NCI-H748 (cell line): ENCODE data around the gene SLC26A11.

Source experiments
- DNase-seq: peaks from one replicate; lab custom pipeline; 2025; ENCODE audit not compliant: unreplicated experiment; lab: John Stamatoyannopoulos, UW

The SLC26A11 gene

DNA sequence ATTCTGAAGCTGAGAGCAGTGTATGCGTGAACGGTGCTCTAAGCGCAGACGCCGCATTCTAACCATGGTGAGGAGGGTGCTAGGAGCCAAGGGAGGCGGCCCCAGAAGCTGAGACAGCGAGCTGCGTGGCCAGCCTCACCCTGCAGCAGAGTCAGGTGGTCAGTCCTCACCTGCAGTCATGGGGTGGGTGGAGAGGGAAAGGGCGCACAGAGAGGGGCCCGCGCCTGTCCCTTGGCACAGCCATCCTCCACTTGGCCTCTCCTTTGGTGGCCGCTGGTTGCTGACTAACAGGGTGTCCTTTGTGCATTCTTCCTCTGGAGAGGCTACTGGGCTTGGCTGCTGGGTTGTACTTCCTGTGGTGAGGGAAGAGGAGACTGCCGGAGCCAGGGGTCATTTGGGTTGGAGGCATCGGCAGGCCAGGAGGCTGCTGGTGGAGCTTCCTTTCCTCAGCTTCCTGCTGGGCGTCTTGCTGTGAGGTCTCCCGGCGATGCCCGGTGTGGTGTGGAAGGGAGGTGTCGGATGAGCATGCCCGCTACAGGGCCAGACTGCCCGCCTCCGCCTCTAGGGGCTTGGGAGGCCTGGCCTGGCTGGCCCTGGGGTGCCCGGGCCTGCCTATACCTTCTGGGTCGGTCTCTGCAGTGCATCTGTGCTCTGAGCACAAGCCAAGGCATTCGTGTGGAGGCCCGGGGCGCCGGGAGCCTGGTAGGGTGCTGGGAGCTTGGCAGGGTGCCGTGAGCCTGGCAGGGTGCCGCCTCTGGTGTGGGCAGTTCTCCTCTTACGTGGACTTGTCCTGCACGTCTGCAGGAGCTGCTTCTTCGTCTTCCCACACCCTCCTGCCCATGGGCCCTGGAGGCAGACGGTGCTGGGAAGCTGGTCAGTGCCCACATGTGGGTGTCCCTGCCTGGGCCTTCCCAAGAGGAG is 57.8 kb downstream of the SLC26A11 start:
- DNase-seq = no peak

DNA sequence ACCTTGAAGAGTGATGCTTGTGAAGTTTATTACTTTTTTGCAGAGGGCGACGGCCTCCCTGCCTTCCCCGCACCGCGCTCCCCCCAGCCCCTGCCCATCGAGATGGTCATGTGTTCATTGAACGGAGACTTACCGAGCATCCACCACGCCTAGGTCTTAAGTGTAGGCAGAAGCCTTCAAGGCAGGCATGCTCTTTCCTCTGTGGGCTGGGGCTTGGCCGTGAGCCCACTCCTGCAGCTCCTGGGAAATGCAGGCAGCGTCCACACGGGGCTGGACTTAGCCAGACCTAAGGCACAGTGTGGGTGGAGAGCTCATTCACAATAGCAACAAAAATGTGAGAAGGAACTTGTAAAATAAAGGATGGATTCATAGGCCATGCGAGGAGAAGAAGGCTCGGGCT is 59.7 kb downstream of the SLC26A11 start:
- no peak for DNase-seq

DNA sequence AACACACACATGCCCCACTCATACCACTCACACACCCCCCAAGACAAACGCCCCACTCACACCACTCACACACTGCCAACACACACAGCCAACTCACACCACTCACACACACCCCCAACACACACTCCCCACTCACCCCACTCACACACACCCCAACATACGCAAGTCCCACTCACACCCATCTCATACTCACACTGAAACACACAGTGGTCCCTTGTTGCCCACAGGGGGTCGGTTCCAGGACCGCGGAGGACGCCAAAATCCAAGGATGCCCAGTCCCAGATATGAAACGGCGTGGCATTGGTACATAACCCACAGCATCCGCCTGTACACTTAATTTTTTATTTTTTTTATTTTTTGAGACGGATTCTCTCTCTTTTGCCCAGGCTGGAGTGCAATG is 61.3 kb downstream of the SLC26A11 start:
- no peak for DNase-seq

DNA sequence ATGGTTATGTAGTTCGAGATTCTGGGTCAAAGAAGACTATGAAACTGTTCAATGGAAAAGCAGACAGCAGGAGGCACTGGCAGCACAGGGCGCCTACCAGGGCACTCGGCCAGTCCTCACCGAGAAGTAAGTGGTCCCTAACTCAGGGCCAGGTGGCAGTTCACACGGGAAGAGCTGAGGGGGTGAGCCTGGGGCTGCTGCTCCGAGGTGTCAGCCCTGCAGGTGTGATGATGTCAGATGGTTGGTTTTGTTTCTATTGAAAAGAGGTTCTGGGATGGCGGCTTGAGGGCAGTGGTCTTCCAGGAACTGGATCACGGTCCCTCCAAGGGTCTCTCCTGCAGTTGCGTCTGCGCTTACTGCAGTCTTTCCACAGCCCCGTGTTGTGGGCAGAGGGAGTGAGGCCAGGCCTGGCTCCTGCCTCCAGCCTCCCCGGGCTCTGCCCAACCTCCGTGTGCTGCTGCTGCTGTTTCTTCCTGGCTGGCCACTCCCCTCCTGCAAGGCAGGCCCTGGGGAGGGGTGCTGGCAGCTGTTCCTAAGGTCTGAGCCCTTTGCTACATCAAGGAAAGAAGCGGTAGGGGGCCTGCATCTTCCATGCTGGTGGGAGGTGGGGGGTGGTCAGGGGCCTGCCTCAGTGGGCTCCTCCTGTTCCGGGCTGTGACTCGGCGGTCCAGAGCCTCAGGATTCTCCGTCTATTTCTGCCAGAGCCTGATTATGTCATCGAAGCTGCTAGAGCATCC is 63.1 kb downstream of the SLC26A11 start:
- DNase-seq = no peak

DNA sequence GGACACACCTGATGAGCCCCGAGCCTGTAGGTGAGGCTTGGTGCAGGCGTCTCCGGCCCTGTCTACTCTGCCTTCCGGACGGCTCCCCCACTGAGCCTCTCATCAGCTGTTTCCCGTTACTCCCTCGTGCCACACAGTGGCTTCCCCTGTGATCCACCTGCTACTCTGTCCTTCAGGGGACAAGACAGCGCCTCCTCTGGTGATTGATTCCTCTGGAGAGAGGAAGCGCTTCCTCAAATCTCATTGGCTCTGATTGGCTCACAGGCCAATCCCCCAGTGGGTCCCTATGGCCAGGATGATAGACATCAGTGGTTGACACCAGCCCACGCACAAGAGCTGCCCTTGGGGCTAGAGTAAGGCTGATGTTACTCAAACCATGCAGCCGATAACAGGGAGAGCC is 64.4 kb downstream of the SLC26A11 start:
- no peak for DNase-seq

- no peak for DNase-seq
Measured at GRCh38 chr17:80285237-80285920, 65.2 kb downstream of the SLC26A11 start.

DNA sequence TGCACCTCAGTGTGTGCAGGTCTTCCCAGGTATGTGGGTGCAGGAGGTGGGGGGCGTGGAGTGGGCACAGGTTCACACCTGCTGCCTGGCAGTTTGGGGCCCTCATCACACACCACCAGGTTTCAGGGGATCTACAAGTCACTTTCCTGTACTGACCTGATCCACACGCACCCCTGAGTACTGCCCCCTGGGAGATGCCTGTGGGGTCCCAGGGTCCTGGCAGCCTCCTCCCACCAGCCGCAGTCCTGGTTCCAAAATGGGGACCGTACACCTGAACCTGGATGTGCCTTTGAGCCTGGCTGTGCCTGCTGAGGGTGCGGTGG is 66.4 kb downstream of the SLC26A11 start:
- DNase-seq = no peak

DNA sequence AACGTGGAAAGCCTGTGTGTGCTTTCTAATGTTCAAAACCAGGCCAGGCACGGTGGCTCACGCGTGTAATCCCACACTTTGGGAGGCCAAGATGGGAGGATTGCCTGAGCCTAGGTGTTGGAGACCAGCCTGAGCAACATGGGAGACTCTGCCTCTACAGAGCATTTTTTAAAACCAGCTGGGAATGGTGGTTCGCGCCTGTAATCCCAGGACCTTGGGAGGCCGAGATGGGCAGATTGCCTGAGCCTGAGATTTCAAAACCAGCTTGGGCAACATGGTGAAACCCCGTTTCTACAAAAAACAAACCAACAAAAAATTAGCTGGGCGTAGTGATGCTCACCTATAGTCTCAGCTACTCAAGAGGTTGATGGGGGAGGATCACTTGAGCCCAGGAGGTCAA is 66.8 kb downstream of the SLC26A11 start:
- DNase-seq = no peak

DNA sequence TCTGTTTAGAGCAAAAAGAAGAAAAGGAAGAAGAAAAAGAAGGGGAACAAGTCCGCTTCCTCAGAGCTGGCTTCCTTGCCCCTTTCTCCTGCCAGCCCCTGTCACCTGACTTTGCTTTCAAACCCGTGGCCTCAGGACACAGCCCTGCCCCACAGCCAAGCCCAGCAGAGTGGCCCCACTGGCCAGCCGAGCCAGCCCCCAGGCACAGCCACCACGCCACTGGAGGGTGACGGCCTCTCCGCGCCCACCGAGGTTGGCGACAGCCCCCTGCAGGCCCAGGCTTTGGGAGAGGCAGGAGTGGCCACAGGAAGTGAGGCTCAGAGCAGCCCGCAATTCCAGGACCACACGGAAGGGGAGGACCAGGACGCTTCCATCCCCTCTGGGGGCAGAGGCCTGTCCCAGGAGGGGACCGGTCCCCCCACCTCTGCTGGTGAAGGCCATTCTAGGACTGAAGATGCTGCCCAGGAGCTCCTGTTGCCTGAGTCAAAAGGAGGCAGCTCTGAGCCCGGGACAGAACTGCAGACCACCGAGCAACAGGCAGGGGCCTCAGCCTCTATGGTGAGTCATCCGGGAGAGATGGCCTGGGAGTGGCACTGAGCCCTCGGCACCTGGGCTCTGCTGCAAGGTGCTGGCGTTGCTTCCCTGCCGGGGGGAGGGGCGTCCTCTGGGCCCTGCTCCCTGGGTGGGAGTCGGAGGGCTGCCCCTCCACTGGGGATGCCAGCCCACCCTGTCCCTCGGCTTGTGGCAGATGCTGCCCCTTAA is 67.8 kb downstream of the SLC26A11 start:
- no peak for DNase-seq

DNA sequence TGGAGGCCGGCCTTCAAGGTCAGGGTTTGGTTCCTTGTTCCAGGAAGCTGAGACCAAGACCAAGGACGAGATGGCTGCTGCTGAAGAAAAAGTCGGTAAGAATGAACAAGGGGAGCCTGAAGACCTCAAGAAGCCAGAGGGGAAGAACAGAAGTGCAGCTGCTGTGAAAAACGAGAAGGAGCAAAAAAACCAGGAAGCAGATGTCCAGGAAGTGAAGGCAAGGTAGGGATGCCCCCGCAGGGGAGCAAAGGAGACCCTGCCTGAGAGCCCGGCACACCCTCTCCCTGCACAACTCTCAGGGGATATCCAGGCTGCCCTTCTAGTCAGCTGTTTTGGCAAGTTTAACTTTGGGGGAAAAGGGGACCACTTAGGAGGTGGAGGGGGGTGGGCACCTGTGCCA is 69.4 kb downstream of the SLC26A11 start:
- no peak for DNase-seq

DNA sequence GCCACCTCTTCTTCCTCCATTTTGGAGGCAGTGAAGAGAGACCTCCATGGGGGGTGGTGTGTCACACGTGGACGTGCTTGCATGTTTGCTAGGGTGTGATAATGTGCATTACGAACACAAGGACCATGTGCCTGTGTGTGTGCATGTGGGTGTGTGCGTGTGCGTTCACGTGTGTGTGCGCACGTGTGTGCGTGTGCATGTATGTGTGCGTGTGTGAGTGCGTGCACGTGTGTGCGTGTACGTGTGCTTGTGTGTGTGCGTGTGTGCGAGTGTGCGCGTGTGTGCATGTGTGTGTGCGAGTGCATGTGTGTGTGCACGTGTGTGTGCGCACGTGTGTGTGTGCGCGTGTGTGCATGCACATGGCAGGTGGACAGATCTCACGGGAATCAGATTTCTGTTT is 69.9 kb downstream of the SLC26A11 start:
- DNase-seq = no peak

- DNase-seq = no peak
Measured at GRCh38 chr17:80291260-80291659, 71.0 kb downstream of the SLC26A11 start.

DNA sequence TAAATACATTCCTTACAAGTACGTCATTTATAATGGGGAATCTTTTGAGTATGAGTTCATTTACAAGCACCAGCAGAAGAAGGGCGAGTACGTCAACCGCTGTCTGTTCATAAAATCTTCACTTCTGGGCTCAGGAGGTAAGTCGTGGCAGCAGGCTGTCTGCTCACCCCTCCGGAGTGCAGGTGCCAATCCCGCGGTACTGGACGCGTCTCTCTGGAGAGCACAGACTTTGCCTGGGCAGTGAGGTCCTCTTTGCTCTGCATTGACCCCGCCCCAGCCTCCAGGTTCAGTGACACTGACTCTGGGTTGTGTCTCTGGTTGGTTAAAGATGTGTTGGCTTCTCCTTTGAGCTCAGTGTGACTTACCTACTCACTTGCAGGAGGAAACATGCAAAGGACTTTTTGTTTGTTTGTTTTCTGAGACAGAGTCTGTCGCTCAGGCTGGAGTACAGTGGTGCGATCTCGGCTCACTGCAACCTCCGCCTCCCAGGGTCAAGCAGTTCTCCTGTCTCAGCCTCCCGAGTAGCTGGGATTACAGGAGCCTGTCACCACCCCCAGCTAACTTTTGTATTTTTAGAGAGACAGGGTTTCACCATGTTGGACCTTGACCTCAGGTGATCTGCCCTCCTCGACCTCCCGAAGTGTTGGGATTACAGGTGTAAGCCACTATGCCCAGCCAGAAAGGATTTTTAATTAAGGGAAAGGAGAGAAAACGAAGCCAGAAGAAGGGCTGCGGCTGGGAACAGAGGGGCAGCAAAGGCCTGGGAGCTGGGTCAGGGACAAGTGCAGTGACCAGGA is 71.7 kb downstream of the SLC26A11 start:
- no peak for DNase-seq

- DNase-seq = no peak
Measured at GRCh38 chr17:80292521-80292971, 72.3 kb downstream of the SLC26A11 start.

DNA sequence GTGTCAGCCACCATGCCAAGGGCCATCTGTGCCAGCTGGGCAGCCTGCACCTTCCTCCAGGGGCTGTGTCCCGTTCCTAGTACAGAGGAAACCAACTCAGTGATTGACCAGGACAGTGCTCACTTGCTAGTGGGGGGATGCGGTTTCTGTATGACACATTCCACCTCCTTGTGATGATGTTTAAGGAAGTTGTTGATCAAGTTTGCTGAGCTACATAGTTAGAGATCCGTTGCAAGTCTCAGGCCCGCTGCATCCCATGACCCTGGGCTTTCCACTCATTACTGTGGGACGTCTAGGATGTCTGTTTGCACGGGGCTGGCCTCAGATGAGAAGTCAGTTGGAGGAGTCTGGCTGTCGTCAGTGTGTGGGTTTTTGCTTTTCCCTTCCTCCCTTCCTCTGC is 74.0 kb downstream of the SLC26A11 start:
- no peak for DNase-seq

DNA sequence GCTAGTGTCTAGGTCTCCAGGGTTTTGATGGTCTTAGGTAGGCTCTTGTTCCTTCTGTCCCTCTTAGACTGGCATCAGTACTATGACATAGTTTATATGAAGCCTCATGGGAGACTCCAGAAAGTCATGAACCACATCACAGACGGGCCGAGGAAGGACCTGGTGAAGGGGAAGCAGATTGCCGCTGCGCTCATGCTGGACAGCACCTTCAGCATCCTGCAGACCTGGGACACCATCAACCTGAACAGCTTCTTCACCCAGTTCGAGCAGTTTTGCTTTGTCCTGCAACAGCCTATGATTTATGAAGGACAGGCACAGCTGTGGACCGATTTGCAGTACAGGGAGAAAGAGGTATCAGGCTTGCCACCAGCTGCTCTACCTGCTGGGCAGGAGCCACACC is 74.4 kb downstream of the SLC26A11 start:
- no peak for DNase-seq

DNA sequence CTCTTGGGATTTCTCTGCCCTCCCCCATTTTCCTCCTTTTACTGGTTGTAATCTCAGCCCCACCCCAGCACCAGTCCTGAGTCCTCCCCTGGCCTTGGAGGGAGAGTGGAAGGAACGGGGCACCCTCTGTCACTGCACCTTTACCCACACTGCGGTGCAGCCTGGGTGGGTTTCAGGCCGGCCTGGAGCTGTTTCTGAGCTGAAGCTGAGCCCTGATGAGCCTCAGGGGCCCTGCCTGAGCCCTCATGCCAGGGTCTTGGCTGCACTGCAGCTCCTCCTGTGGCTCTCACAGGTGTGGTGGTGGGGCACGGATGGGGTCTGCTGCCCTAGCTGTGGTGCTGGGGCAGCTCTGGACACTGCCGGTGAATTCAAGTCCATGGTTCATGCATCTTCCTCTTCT is 74.9 kb downstream of the SLC26A11 start:
- DNase-seq = no peak

GRCh38 chr17:80295559-80295958 is 75.3 kb downstream of the SLC26A11 start:
- DNase-seq = no peak

DNA sequence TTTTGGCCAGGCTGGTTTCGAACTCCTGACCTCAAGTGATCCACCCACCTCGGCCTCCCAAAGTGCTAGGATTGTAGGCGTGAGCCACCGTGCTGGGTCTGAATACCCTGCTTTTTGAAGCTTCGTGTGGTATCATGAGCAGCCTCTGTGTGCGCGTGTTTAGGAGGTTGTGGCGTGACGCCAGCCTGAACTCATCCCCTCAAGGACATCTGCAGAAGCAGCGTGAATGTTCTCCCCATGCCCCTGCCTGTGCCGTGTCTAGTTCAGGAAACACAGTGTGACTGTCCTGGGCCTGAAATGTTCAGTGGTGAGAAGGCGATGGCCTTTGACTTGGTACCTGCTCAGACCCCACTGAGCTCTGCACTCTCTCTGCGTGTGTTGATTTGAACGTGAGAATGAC is 76.0 kb downstream of the SLC26A11 start:
- no peak for DNase-seq

- DNase-seq = no peak
Measured at GRCh38 chr17:80297996-80298560, 77.9 kb downstream of the SLC26A11 start.
